Effector memory CD4-positive, alpha-beta T cell (primary cell): Measurements from ENCODE around the gene LRRC56.

Source experiments
- DNase-seq, 3 donors: peaks; one replicate each; pipeline ENCODE4 v3.0.0-alpha.2; 2020
- H3K27ac ChIP-seq: 2 replicates; pipeline ENCODE4 v1.7.0; 2013; ENCODE audit warnings: mild to moderate bottlenecking, low read length, moderate library complexity; ENCODE audit not compliant: insufficient read depth, poor library complexity, severe bottlenecking
- H3K27me3 ChIP-seq: replicated peaks from 2 replicates; pipeline ENCODE4 v1.7.0; 2013; ENCODE audit warnings: mild to moderate bottlenecking, low read length; ENCODE audit not compliant: insufficient read depth, control insufficient read depth, poor library complexity, severe bottlenecking
- H3K36me3 ChIP-seq: 2 replicates; pipeline ENCODE4 v1.7.0; 2013; ENCODE audit warnings: mild to moderate bottlenecking, low read length, moderate library complexity; ENCODE audit not compliant: control insufficient read depth, insufficient read depth
- H3K4me1 ChIP-seq: 2 replicates; pipeline ENCODE4 v1.7.0; 2013; ENCODE audit warnings: low read length, mild to moderate bottlenecking; ENCODE audit not compliant: control insufficient read depth, insufficient read depth, poor library complexity, severe bottlenecking
- H3K4me3 ChIP-seq: 2 replicates; pipeline ENCODE4 v1.7.0; 2013; ENCODE audit warnings: low read length, low read depth, mild to moderate bottlenecking; ENCODE audit not compliant: insufficient read depth, poor library complexity, severe bottlenecking
- H3K9me3 ChIP-seq: 2 replicates; pipeline ENCODE4 v1.7.0; 2013; ENCODE audit warnings: mild to moderate bottlenecking, low read length, moderate library complexity; ENCODE audit not compliant: control insufficient read depth

The LRRC56 gene

GRCh38 chr11:526192-526591, 11.1 kb upstream of the LRRC56 start:
- DNase-seq: no peak
- Histone ChIP-seq H3K36me3 (no peaks in the 10 kb centered on the region), H3K9me3 (no peaks in the 10 kb centered on the region), H3K4me3 (no peak overlapping the region), H3K4me1 (no peaks in the 10 kb centered on the region), H3K27me3 (no peaks in the 10 kb centered on the region), H3K27ac (no peak overlapping the region)

DNA sequence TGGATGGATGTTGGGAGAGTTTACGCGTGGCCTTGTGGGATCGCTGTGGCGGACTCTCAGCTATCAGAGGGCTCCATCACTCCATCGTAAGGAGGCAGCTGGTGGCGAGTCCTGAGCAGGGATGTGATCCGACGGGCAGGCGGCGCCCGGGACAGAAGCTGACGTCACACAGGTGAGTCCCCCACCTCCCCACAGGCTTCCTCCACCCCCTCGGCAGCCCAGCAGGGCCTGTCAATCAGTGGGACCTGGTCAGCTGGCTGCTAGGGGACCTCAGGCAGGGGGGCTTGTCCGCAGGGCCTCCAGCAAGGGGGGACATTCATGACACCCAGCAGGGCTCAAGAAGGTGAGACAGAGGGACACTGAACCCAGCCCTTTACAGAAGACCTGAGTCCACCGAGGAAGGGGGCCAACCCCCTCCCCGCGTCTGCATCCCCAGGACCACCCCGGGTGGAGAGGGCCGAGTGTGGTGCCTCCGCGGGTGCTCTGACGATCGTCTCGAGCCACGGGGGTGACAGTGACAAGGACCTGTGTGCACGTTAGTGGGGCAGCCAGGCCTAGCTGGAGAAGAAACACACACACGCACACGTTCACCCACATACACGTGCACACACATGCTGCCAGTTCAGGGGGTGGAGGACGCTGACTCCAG, 9.0 kb upstream of the LRRC56 start:
- no peaks in the 10 kb centered on the region for H3K4me1 ChIP-seq
- H3K9me3 ChIP-seq: no peaks in the 10 kb centered on the region

DNA sequence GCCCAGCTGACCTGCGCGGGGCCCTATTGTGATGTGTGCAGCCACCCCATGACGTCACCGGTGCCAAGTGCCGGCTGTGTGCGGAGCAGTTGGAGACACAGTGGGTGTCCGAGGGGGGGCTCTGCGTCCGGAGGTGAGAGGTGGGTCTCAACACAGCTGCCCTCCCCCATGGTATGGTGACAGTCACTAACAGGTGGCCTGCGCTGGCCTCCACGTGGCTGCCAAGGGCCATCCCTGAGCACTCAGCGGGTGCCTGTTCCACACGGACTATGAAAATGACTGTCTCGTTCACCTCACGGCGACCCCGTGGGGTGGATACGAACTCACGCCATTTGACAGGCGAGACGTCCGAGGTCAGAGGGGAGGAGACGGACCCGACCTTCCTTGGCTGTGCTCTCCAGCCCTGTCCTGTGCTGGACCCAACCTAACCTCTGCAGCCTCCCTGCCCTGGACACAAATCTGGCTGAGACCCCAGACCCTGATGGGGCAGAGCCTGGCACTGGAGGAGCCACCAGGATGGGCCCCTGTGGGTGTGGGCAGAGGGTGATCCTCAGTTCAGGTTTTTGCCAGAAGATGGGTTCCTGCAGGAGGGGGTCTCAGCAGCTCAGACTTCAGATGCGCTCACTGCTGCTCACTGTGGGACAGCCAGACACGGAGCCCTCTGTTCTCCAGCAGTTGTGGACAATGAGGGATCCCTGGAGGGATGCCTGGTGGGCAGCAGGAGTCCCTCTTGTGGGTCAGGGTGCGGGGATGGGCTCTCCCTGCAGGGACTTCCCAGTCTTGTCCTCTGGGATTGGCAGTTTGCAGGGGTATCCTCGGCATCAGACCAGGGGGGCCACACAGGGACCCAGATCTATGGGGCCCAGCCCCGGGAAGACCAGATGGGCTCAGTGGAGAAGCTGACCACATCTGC, 8.3 kb upstream of the LRRC56 start:
- DNase-seq: no peak
- peaks cover 5% of the 10 kb centered on the region for H3K4me1 ChIP-seq

More for the DNA sequence above, 9.0 kb upstream of the LRRC56 start:
- H3K36me3 ChIP-seq: peaks cover 16% of the 10 kb centered on the region
- no peak overlapping the region for H3K27ac ChIP-seq
- H3K4me3 ChIP-seq: no peak overlapping the region
- no peak for DNase-seq
- no peaks in the 10 kb centered on the region for H3K27me3 ChIP-seq

DNA sequence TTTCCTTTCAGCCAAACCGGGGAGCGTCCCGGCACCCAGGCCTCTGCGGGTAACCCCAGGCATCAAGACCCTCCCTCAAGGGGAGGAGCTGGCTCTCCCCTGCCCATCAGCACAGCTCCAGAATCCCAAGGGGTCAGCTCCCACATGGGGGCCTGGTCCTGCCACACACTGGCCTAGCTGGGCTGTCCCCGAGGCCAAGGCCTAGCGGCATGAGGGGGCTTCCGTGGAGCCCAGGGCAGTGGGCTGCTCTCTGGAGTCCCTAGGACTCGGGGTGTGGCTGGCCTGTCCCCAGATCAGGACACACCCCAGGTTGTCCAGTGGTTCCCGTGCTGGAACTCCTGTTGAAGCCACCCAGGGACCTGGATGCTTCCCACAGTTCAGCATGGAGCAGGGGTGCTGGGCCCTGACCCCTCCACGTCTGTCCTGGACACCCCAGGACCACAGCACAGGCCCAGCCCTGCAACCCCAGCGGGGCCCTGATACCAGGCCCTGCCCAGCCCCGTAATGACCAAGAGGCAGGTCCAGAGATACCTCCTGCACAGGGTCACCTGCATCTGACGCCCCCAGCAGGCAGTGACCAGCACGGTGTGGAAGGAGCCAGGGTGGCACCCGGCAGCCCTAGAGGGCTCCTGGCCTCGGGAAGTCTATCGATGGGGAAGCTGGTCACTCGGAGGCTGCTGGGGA, 7.5 kb upstream of the LRRC56 start:
- no peak overlapping the region for H3K4me3 ChIP-seq
- no peaks in the 10 kb centered on the region for H3K9me3 ChIP-seq
- peaks cover 16% of the 10 kb centered on the region for H3K36me3 ChIP-seq
- H3K27me3 ChIP-seq: no peaks in the 10 kb centered on the region
- H3K27ac ChIP-seq: no peak overlapping the region
- DNase-seq: no peak
- H3K4me1 ChIP-seq: peaks cover 12% of the 10 kb centered on the region

More for the DNA sequence above, 8.3 kb upstream of the LRRC56 start:
- no peaks in the 10 kb centered on the region for H3K27me3 ChIP-seq
- peaks cover 16% of the 10 kb centered on the region for H3K36me3 ChIP-seq
- no peak overlapping the region for H3K27ac ChIP-seq
- H3K4me3 ChIP-seq: no peak overlapping the region
- H3K9me3 ChIP-seq: no peaks in the 10 kb centered on the region

DNA sequence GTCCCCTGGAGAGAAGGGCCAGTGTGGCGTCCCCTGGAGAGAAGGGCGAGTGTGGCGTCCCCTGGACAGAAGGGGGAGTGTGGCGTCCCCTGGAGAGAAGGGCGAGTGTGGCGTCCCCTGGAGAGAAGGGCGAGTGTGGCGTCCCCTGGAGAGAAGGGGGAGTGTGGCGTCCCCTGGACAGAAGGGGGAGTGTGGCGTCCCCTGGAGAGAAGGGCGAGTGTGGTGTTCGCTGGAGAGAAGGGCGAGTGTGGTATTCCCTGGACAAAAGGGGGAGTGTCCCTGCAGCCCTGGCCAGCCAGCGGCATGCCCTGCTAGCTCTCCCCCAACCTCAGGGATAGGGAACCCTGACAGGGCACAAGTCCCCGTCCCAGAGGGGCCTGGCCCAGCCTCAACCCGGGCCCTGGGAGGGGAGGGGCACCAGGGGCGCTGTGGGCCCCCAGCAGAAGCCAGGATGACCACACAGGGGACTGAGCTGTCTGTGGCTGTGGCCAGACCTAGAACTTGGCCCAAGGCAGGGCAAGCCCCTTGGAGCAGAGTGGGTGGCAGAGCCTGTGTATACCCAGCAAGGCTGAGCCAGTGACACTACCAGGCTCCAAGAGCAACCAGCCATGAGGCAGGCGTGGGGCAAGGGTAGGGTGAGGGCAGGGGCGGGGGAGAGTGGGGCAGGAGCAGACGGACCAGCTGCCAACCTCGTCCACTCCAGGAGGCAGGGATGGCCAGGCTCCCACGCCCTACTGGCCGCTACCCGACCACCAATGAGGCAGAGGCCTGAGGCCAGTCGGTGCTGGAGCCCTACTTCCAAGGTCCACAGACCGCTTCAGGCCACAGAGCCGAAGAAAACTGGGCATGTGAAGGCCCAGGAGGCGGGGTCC, 6.1 kb upstream of the LRRC56 start:
- DNase-seq: no peak
- no peaks in the 10 kb centered on the region for H3K27me3 ChIP-seq
- H3K4me3 ChIP-seq: no peak overlapping the region
- H3K9me3 ChIP-seq: no peaks in the 10 kb centered on the region
- H3K36me3 ChIP-seq: peaks cover 16% of the 10 kb centered on the region
- peaks cover 15% of the 10 kb centered on the region for H3K4me1 ChIP-seq
- no peak overlapping the region for H3K27ac ChIP-seq

GRCh38 chr11:531919-532526, 5.3 kb upstream of the LRRC56 start:
- Histone ChIP-seq H3K36me3 (peaks cover 16% of the 10 kb centered on the region), H3K4me3 (no peak overlapping the region), H3K27ac (no peak overlapping the region), H3K9me3 (no peaks in the 10 kb centered on the region), H3K27me3 (no peaks in the 10 kb centered on the region), H3K4me1 (peaks cover 22% of the 10 kb centered on the region)
- no peak for DNase-seq

GRCh38 chr11:532527-532985, 4.8 kb upstream of the LRRC56 start:
- no peak overlapping the region for H3K4me3 ChIP-seq
- H3K27me3 ChIP-seq: no peaks in the 10 kb centered on the region
- H3K27ac ChIP-seq: no peak overlapping the region
- no peak for DNase-seq
- H3K4me1 ChIP-seq: peaks cover 26% of the 10 kb centered on the region
- H3K9me3 ChIP-seq: no peaks in the 10 kb centered on the region
- peaks cover 16% of the 10 kb centered on the region for H3K36me3 ChIP-seq

GRCh38 chr11:532986-533585, 4.2 kb upstream of the LRRC56 start:
- Histone ChIP-seq H3K9me3 (no peaks in the 10 kb centered on the region), H3K27ac (no peak overlapping the region), H3K27me3 (no peaks in the 10 kb centered on the region), H3K4me1 (peaks cover 31% of the 10 kb centered on the region), H3K36me3 (peaks cover 16% of the 10 kb centered on the region), H3K4me3 (no peak overlapping the region)
- DNase-seq: no peak
